A549 treated with ZK216348 at 1 μM for 4 hours (cell line): ENCODE measurements around the gene INVS. TPM values are rescaled to one million over a fixed set of nuclear protein-coding genes. Genes with fewer than 3 reads are reported as not detected.

Experiments
- total RNA-seq: library from RNA; stranded (reverse); fragments of 200-300 nt; extraction: Qiagen RNA extraction; gene quantifications from 5 replicates; pipeline ENCODE4 v1.2.3, GENCODE V29; 2022; ENCODE audit warnings: low read depth

The INVS gene
- 8.3 to 11.4 TPM (median 10.4 TPM) in 5 replicates for total RNA-seq

GRCh38 chr9:100098887-100099721 is at the start of gene INVS, which contains the start of gene ERP44:
INVS (plus strand) TSS chr9:100099243; CDS start chr9:100104522, 5,279 bp downstream.
ERP44 (minus strand) TSS chr9:100099000; CDS start chr9:100098840, 160 bp downstream.

Other genes with a start within 250 kb of the INVS start
- 6.8 to 11.6 TPM (median 9.0 TPM) in 5 replicates for gene STX17, start 192.6 kb upstream of the INVS start, total RNA-seq
- 13.7 to 16.4 TPM (median 14.4 TPM) in 5 replicates for gene ERP44, start 243 bp upstream of the INVS start, total RNA-seq